HEK293T (cell line): Measurements from ENCODE around the gene ART1.

Experiments used
- ARNT ChIP-seq: fragments of 450-650 bp; IDR thresholded peaks from 2 replicates; pipeline ENCODE4 v1.6.1; 2017; ENCODE audit warnings: mild to moderate bottlenecking
- ELF4 ChIP-seq: fragments of 450-650 bp; IDR thresholded peaks from 2 replicates; pipeline ENCODE4 v1.6.1; 2017; ENCODE audit warnings: antibody characterized with exemption
- FOXA1 ChIP-seq: fragments of 450-650 bp; IDR thresholded peaks from 2 replicates; pipeline ENCODE4 v1.6.1; 2016; ENCODE audit warnings: mild to moderate bottlenecking
- FOXM1 ChIP-seq: fragments of 450-650 bp; IDR thresholded peaks from 2 replicates; pipeline ENCODE4 v1.6.1; 2017; ENCODE audit warnings: mild to moderate bottlenecking, borderline replicate concordance
- HDGF ChIP-seq: fragments of 450-650 bp; IDR thresholded peaks from 2 replicates; pipeline ENCODE4 v1.6.1; 2017; ENCODE audit warnings: antibody characterized with exemption, borderline replicate concordance
- L3MBTL2 ChIP-seq: fragments of 450-650 bp; conservative IDR thresholded peaks from 2 replicates; pipeline ENCODE4 v1.6.1; 2016; ENCODE audit warnings: mild to moderate bottlenecking
- NFRKB ChIP-seq: fragments of 450-650 bp; IDR thresholded peaks from 2 replicates; pipeline ENCODE4 v1.6.1; 2016; ENCODE audit warnings: mild to moderate bottlenecking, moderate library complexity
- SP1 ChIP-seq: fragments of 450-650 bp; IDR thresholded peaks from 2 replicates; pipeline ENCODE4 v1.6.1; 2017

- TF ChIP-seq L3MBTL2 (no peak), ARNT (no peak), HDGF (no peak), ELF4 (no peak), SP1 (no peak), FOXM1 (no peak), FOXA1 (no peak), NFRKB (no peak)
Observed at GRCh38 chr11:3605771-3606203, 39.1 kb upstream of the ART1 start.
